DND-41 (cell line): ENCODE data around the gene PCDHGC5.

ENCODE experiments used
- ATAC-seq: fragments of 200-7000 bp; cut with Tn5 transposase; 3 replicates; pipeline ENCODE4 v1.9.1; 2021; ENCODE audit warnings: low read depth; ENCODE audit not compliant: insufficient read depth
- DNase-seq: peaks from one replicate; pipeline ENCODE4 v3.0.0-alpha.2; 2020
- H2AFZ ChIP-seq: 2 replicates; pipeline ENCODE4 v1.6.0; 2012; ENCODE audit warnings: low read depth, low read length
- H3K27ac ChIP-seq: 2 replicates; pipeline ENCODE4 v1.5.1; 2012; ENCODE audit warnings: low read length, inconsistent platforms
- H3K27me3 ChIP-seq: fragments of 200-600 bp; sonication (generic); 2 replicates; pipeline ENCODE4 v1.6.0; 2012; ENCODE audit warnings: low read length, mild to moderate bottlenecking, inconsistent platforms; ENCODE audit not compliant: insufficient read depth, poor library complexity
- H3K36me3 ChIP-seq: 2 replicates; pipeline ENCODE4 v1.5.1; 2012; ENCODE audit warnings: low read length, inconsistent platforms; ENCODE audit not compliant: insufficient read depth
- H3K4me1 ChIP-seq: 2 replicates; pipeline ENCODE4 v1.5.1; 2012; ENCODE audit warnings: mild to moderate bottlenecking, low read length; ENCODE audit not compliant: insufficient read depth
- H3K4me2 ChIP-seq: 2 replicates; pipeline ENCODE4 v1.6.0; 2012; ENCODE audit warnings: mild to moderate bottlenecking, moderate library complexity, low read length, inconsistent platforms; ENCODE audit not compliant: insufficient read depth
- H3K4me3 ChIP-seq, 2 experiments: fragments of 200-600 bp in 1 of 2; shearing (Covaris generic) in 1 of 2; 2 replicates each; pipeline ENCODE4 v1.5.1; 2012 to 2016; ENCODE audit warnings: inconsistent platforms in 2 of 2, low read length in 2 of 2, mild to moderate bottlenecking in 2 of 2, low read depth in 1 of 2, moderate library complexity in 1 of 2
- H3K79me2 ChIP-seq: 2 replicates; pipeline ENCODE4 v1.6.0; 2012; ENCODE audit warnings: low read length, inconsistent platforms; ENCODE audit not compliant: insufficient read depth
- H3K9ac ChIP-seq: 2 replicates; pipeline ENCODE4 v1.6.0; 2012; ENCODE audit warnings: low read depth, mild to moderate bottlenecking, inconsistent platforms, low read length, moderate library complexity
- H3K9me3 ChIP-seq: 2 replicates; pipeline ENCODE4 v1.5.1; 2012; ENCODE audit warnings: low read length, moderate library complexity, mild to moderate bottlenecking, inconsistent platforms; ENCODE audit not compliant: insufficient read depth, severe bottlenecking
- H4K20me1 ChIP-seq: 2 replicates; pipeline ENCODE4 v1.6.0; 2012; ENCODE audit warnings: low read length; ENCODE audit not compliant: insufficient read depth
- CTCF ChIP-seq: IDR thresholded peaks from 2 replicates; pipeline ENCODE4 v1.5.1; 2012; ENCODE audit warnings: borderline replicate concordance, low read length, moderate library complexity, mild to moderate bottlenecking; ENCODE audit not compliant: poor library complexity, severe bottlenecking; ENCODE audit errors: extremely low read depth
- EZH2 ChIP-seq: IDR thresholded peaks from 3 replicates; pipeline ENCODE4 v1.6.1; 2012; ENCODE audit warnings: borderline replicate concordance, low read depth, mild to moderate bottlenecking, moderate library complexity, low read length, inconsistent platforms; ENCODE audit not compliant: severe bottlenecking

The PCDHGC5 gene

GRCh38 chr5:141494761-141495452, 6.0 kb downstream of the PCDHGC5 start:
- no peaks in the 10 kb centered on the region for H3K27me3 ChIP-seq
- peak overlapping the region; percentile 66 for H3K4me2 ChIP-seq
- H3K27ac ChIP-seq = peak overlapping the region; percentile 68
- no peaks in the 10 kb centered on the region for H4K20me1 ChIP-seq
- peak overlapping the region; percentile 62 for H2AFZ ChIP-seq
- no peaks in the 10 kb centered on the region for H3K36me3 ChIP-seq
- H3K9me3 ChIP-seq = no peaks in the 10 kb centered on the region
- peaks cover 29% of the 10 kb centered on the region for H3K4me1 ChIP-seq
- H3K79me2 ChIP-seq = no peaks in the 10 kb centered on the region
- ATAC-seq (peak; percentile 51), DNase-seq (peak; percentile 65)
- peak overlapping the region; percentile 49 for H3K9ac ChIP-seq
- TF ChIP-seq EZH2 (no peak), CTCF (no peak)
- peak overlapping the region in 1 of 2 experiments; percentile 54; a peak in 2 of 4 replicates for H3K4me3 ChIP-seq

GRCh38 chr5:141495453-141495811, 6.6 kb downstream of the PCDHGC5 start:
- TF ChIP-seq EZH2 (no peak), CTCF (no peak)
- Histone ChIP-seq H2AFZ (peak overlapping the region; percentile 62), H3K36me3 (no peaks in the 10 kb centered on the region), H3K79me2 (no peaks in the 10 kb centered on the region), H3K4me2 (peak overlapping the region; percentile 66), H3K4me3 (peak overlapping the region in 1 of 2 experiments; percentile 54; a peak in 2 of 4 replicates), H4K20me1 (no peaks in the 10 kb centered on the region), H3K9ac (peak overlapping the region; percentile 49), H3K4me1 (peaks cover 29% of the 10 kb centered on the region), H3K9me3 (no peaks in the 10 kb centered on the region), H3K27ac (peak overlapping the region; percentile 68), H3K27me3 (no peaks in the 10 kb centered on the region)
- DNase-seq (peak; percentile 35), ATAC-seq (peak; percentile 52)

GRCh38 chr5:141496038-141496437, 7.2 kb downstream of the PCDHGC5 start:
- Histone ChIP-seq H3K9ac (peak overlapping the region; percentile 49; the same call in 1 of the 2 replicates), H3K36me3 (no peaks in the 10 kb centered on the region), H3K79me2 (no peaks in the 10 kb centered on the region), H4K20me1 (no peaks in the 10 kb centered on the region), H3K4me1 (peaks cover 29% of the 10 kb centered on the region), H3K9me3 (no peaks in the 10 kb centered on the region), H2AFZ (peak overlapping the region; percentile 62; the same call in 1 of the 2 replicates), H3K4me3 (peak overlapping the region in 1 of 2 experiments; percentile 54; a peak in 2 of 4 replicates), H3K27ac (peak overlapping the region; percentile 68), H3K4me2 (peak overlapping the region; percentile 66), H3K27me3 (no peaks in the 10 kb centered on the region)
- ATAC-seq (peak; percentile 90), DNase-seq (peak; percentile 80)
- no peak for TF ChIP-seq EZH2
- TF ChIP-seq CTCF = no peak
